Endothelial cell (in vitro differentiated cells): Measurements from ENCODE around the gene SOBP. TPM values are rescaled to one million over a fixed set of nuclear protein-coding genes. Genes with fewer than 3 reads are reported as not detected.

ENCODE experiments used
- DNase-seq: peaks from one replicate; pipeline ENCODE4 v3.0.0; 2021; ENCODE audit warnings: low spot score
- H3K27ac Mint-ChIP-seq: one replicate; pipeline ENCODE4 v1.8.0; 2021; ENCODE audit warnings: mixed read lengths, inconsistent platforms; ENCODE audit not compliant: unreplicated experiment
- H3K27me3 Mint-ChIP-seq: one replicate; pipeline ENCODE4 v1.8.0; 2021; ENCODE audit warnings: mild to moderate bottlenecking, moderate library complexity, mixed read lengths, inconsistent platforms; ENCODE audit not compliant: unreplicated experiment
- H3K36me3 Mint-ChIP-seq: one replicate; pipeline ENCODE4 v1.8.0; 2021; ENCODE audit warnings: mild to moderate bottlenecking, low read depth, mixed read lengths, inconsistent platforms; ENCODE audit not compliant: unreplicated experiment
- H3K4me1 Mint-ChIP-seq: one replicate; pipeline ENCODE4 v1.8.0; 2021; ENCODE audit warnings: mild to moderate bottlenecking, mixed read lengths, inconsistent platforms; ENCODE audit not compliant: unreplicated experiment
- H3K4me3 Mint-ChIP-seq: one replicate; pipeline ENCODE4 v1.8.0; 2021; ENCODE audit warnings: mild to moderate bottlenecking, mixed read lengths, inconsistent platforms; ENCODE audit not compliant: unreplicated experiment
- H3K9me3 Mint-ChIP-seq: one replicate; pipeline ENCODE4 v1.8.0; 2021; ENCODE audit warnings: mixed read lengths, inconsistent platforms; ENCODE audit not compliant: unreplicated experiment
- total RNA-seq: library from RNA; stranded (reverse); fragmentation: NEBNext Ultra II Directional; extraction: Animal tissue kit (Norgen Biotek cat#: 25700); gene quantifications from one replicate; pipeline ENCODE4 v1.2.1, GENCODE V29; 2021; ENCODE audit not compliant: unreplicated experiment
- TF ChIP-seq, protein P1 (sequence below): fragments of 200-600 bp; sonication (generic); IDR thresholded peaks from one replicate; pipeline ENCODE4 v1.5.0; 2021; ENCODE audit warnings: antibody characterized with exemption; ENCODE audit not compliant: unreplicated experiment

SOBP gene
- total RNA-seq, 1 donor from 2014 or later = 1.5 TPM

DNA sequence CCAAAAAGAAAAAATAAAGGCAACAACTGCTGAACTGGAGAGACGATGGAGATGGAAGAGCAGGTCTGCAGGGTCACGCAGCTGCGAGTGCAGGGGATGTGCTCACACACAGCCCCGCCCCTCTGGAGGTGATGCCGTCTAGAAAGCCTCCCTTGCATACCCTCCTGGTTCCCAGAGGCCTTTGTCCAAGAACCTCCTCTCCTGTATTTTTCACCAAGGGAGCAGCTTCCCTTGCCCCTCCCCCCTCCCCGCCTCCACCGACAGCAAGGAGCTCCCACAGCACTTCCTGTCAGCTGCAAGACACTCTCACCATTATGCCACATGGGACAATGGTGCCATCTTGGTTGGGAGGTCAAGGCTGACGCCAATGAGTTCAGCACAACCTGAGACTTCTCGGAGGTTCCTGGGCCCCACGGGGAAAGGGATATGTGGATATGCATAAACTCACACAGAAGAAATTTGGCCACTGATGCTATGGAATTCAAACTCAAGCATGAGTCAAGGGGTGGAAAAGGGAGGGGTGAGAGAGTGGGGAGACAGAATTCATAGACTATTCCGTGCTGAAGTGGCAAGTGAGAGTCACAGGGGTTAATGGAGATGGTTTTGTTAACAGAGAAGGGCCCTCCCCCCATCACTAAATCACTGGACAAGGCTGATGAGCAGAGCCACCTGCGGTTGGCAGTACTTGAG is 201.3 kb downstream of the SOBP start:
- peaks cover 4% of the 10 kb centered on the region for H3K9me3 Mint-ChIP-seq
- H3K4me1 Mint-ChIP-seq = no peaks in the 10 kb centered on the region
- peaks cover 4% of the 10 kb centered on the region for H3K36me3 Mint-ChIP-seq
- no peaks in the 10 kb centered on the region for H3K27me3 Mint-ChIP-seq
- no peak overlapping the region for H3K27ac Mint-ChIP-seq
- TF ChIP-seq, protein P1, sequence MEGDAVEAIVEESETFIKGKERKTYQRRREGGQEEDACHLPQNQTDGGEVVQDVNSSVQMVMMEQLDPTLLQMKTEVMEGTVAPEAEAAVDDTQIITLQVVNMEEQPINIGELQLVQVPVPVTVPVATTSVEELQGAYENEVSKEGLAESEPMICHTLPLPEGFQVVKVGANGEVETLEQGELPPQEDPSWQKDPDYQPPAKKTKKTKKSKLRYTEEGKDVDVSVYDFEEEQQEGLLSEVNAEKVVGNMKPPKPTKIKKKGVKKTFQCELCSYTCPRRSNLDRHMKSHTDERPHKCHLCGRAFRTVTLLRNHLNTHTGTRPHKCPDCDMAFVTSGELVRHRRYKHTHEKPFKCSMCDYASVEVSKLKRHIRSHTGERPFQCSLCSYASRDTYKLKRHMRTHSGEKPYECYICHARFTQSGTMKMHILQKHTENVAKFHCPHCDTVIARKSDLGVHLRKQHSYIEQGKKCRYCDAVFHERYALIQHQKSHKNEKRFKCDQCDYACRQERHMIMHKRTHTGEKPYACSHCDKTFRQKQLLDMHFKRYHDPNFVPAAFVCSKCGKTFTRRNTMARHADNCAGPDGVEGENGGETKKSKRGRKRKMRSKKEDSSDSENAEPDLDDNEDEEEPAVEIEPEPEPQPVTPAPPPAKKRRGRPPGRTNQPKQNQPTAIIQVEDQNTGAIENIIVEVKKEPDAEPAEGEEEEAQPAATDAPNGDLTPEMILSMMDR = no peak
- H3K4me3 Mint-ChIP-seq = no peak overlapping the region
- DNase-seq = no peak

DNA sequence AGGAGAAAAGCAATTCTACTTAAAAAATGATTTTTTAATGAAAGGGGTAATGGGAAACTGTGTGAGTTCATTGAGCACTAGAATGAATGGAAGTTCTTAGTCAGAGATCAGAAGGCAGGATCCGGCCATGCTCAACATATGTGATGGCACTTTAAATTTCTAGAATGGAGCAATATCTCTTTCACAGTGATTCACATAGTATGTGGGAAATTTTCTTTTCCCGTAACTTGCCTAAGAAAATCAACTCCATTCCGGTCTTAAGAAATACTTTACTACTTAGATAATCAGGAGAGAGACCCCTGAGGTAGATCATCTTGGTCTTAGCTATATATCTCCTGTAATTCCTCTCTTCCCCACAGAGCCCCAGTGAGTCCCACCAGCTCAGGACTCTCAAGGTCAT is 202.4 kb downstream of the SOBP start:
- H3K9me3 Mint-ChIP-seq = no peaks in the 10 kb centered on the region
- TF ChIP-seq, protein P1 = no peak
- H3K4me3 Mint-ChIP-seq = no peak overlapping the region
- H3K27ac Mint-ChIP-seq = no peak overlapping the region
- H3K4me1 Mint-ChIP-seq = no peaks in the 10 kb centered on the region
- H3K27me3 Mint-ChIP-seq = no peaks in the 10 kb centered on the region
- DNase-seq = no peak
- peaks cover 4% of the 10 kb centered on the region for H3K36me3 Mint-ChIP-seq

GRCh38 chr6:107695061-107695720 is 205.3 kb downstream of the SOBP start:
- H3K27ac Mint-ChIP-seq = no peak overlapping the region
- peaks cover 8% of the 10 kb centered on the region for H3K36me3 Mint-ChIP-seq
- H3K27me3 Mint-ChIP-seq = no peaks in the 10 kb centered on the region
- H3K4me1 Mint-ChIP-seq = peaks cover 17% of the 10 kb centered on the region
- DNase-seq = no peak
- no peak overlapping the region for H3K4me3 Mint-ChIP-seq
- TF ChIP-seq, protein P1 = no peak
- no peaks in the 10 kb centered on the region for H3K9me3 Mint-ChIP-seq

DNA sequence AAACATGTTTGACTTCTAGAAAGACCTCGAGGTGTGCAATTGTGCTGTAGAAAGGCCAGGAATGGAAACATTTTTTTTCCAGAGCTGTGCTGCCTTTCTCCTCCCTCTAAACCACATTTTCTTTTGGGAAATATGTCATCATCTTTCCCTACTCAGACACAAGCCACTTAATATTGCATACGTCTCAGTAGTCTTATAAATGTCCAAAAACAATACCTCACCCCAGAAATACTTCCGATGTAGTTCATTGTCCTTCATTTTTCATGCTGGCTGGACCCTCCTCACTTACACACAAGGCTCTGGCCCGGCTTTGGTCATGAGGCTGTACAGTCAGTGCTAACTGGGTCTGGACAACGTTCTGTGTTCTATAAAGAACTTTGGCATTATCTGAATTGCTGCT is 207.8 kb downstream of the SOBP start:
- Mint-ChIP-seq H3K36me3 (peaks cover 8% of the 10 kb centered on the region), H3K27ac (no peak overlapping the region), H3K27me3 (peaks cover 2% of the 10 kb centered on the region), H3K4me1 (peaks cover 24% of the 10 kb centered on the region), H3K9me3 (no peaks in the 10 kb centered on the region), H3K4me3 (no peak overlapping the region)
- TF ChIP-seq, protein P1 = no peak
- DNase-seq = no peak

DNA sequence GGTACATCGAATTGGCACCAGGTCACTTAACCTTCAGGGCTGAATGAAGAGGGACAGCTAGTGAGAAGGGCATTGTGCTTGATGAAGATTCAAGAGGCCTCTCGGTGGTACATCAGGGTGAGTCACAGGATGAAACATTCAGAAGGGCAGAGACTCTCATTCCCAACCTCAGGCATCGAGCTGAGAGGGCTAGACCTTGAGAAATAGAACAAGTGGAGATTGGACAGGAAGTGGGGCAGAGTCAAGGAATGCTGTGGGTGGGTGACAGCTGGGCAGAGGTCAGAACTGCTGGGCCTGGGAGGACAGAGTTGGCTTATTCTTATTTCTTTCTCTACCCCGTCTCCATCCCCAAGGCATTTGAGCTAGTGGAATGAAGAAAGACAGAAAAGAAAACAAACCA is 208.2 kb downstream of the SOBP start:
- H3K4me1 Mint-ChIP-seq = peaks cover 24% of the 10 kb centered on the region
- H3K36me3 Mint-ChIP-seq = peaks cover 8% of the 10 kb centered on the region
- TF ChIP-seq, protein P1 = no peak
- H3K9me3 Mint-ChIP-seq = no peaks in the 10 kb centered on the region
- peaks cover 2% of the 10 kb centered on the region for H3K27me3 Mint-ChIP-seq
- no peak for DNase-seq
- H3K27ac Mint-ChIP-seq = no peak overlapping the region
- no peak overlapping the region for H3K4me3 Mint-ChIP-seq
